NCI-H526 (cell line): ENCODE results near the gene CA5B.
A peak's percentile ranks its signal among the peaks of the same experiment; 100 is the strongest.
"Not testable (repeated sequence)": the region's sequence is repeated elsewhere in the genome, so short reads cannot be mapped to it uniquely, and the experiment has no call there.

Experiments
- DNase-seq, 2 experiments: peaks; one replicate each; lab custom pipeline; 2025; lab: John Stamatoyannopoulos, UW

CA5B gene

DNA sequence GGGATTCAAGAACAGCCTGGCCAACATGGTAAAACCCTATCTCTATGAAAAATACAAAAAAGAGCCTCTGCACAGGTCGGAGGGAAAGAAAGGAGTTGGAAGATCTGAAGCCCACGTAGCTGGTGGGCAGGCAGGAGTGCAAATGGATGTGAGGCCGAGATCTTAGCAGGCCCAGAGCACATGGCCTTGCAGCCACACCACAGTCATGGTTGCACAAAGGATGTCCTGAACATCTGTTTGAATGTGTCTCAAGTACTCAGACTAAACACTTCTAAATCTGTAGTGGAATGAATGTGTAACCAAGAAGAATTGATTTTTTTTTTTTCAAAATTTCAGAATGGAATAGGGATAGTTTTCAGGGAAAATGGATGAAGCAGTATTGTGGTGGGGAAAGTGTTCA, 10.8 kb downstream of the CA5B start:
- DNase-seq = no peak

- no peak for DNase-seq
These were observed 11.9 kb downstream of the CA5B start for GRCh38 chrX:15749642-15750610.

- no peak for DNase-seq
These were observed 12.6 kb downstream of the CA5B start for GRCh38 chrX:15750611-15751154.

DNA sequence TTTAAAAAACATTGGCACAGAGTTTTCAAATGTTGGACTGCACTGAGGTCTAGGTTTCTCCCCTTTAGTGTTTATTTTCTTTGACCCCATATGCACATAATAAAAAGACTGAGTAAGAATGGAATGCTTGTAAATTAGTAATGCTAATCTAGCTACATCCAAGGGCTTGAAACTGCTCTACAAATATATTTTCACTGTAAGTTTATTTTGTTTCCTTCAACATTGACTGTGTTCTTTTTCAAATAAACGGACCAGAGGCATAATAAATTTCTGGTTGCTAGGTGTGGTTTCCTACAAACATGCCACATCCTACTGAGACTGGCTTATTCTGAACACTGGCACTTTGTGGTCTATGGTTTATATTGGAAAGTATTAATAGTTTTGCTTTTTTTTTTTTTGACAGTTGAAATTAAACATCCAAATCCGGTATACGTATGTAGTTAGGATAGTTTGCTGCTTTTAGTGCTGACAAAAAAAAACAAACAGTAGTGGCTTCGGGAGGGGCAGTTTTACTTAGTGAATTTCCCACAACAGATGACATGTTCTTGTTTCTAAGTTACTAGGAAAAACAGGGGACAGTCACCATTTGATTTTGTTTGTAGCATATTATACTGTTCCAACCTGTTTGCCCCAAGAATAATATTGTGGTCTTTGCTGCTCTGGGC, 13.2 kb downstream of the CA5B start:
- DNase-seq = peak in 1 of 2 experiments; percentile 10

- DNase-seq = no peak
These were observed 17.0 kb downstream of the CA5B start for GRCh38 chrX:15755091-15755490.

DNA sequence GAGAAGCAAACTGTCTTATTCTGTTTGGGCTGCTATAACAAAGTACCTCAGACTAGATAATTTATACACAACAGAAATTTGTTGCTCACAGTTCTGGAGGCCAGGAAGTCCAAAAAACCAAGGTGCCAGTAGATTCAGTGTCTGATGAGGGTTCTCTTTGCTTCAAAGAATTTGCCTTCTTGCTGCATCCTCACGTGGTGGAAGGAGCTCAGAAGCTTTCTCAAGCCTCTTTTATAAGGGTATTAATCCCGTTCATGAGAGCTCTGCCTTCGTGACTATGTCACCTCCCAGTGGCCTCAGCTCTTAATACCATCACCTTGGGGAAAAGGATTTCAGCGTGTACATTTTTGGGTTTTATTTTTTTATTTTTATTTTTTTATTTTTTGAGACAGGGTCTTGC, 20.1 kb downstream of the CA5B start:
- no peak for DNase-seq

- not testable (repeated sequence) for DNase-seq
These were observed 21.8 kb downstream of the CA5B start for GRCh38 chrX:15759886-15760285.

- peak; percentile 10 to 67 for DNase-seq
These were observed 23.6 kb downstream of the CA5B start for GRCh38 chrX:15761564-15762191.

DNA sequence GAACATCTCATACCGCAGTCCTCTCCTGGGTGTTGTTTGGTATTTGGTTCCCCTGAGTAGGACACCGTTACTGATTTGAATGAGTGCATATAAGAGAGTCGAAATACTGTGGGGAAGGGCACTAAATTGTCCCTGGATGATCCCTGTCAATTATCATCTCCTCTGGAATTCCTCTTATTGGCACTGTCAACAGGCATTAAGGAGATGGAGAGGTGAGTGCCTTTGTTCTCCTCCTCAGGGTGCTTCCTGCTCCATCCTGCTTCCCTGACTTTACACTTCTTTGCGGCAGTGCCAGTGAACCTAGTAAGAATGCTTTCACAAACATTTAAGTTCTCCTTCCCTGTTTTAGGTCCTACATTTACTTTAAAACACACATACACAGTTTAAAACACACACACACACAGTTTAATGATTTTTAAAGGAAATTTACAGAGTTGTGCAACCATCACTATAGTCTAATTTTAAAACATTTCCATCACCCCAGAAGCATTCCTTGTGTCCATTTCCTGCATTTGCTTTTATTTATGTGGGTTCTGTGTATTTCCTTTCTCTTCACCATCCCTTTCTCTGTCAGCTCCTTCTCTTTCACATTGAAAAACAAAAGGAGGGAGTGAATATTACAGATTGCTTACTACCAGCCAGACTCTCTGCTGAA, 31.4 kb downstream of the CA5B start:
- peak; percentile 7 to 38 for DNase-seq

GRCh38 chrX:15781961-15782699, 44.1 kb downstream of the CA5B start:
- no peak for DNase-seq

- peak; percentile 71 to 82 for DNase-seq
These were observed 47.2 kb downstream of the CA5B start for GRCh38 chrX:15785176-15785750.

DNA sequence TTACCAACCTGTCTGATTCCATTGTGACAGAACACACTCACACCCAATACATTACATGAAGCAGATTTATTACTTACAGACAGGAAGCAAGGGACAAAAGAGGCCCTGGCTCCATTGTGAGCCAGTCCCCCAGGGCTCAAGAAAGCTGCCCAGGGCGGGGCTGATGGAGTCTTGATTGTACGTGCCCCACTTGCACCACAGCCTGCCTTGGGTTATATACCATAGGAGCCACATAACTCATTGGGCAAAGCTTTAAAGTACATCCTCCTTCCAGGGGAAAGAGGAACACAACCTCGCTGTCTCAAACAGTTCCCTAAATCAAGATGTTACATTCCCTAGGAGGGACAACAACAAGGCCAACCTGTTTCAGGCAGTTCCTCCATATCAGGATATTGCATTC, 48.8 kb downstream of the CA5B start:
- DNase-seq = no peak

GRCh38 chrX:15789979-15790768, 52.1 kb downstream of the CA5B start, which contains the start of gene ZRSR2:
ZRSR2 (plus strand) TSS chrX:15790484; CDS start chrX:15790496, 12 bp downstream.
- DNase-seq = peak; percentile 89 to 96

DNA sequence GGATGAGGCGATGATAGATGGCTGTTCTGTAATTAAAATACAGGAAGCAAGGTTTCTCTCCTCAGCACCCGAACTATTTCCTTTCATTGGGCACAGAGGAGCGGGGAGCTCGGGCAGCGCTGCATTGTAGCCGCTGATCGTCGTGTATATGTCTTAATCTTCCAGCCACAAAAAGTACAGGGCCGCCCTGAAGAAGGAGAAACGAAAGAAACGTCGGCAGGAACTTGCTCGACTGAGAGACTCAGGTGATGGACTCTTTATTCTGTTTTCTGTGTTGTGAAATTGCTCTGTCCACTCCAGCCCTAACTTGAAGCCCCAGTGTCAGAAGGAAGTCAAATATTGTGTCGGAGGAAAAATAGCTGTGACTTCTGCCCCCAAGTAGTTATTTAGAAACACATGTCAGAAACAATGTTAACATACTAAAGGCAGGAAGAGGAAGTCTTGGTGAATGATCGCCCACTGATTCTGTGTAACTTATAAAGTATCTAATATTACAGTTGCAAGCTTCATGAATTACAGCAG, 52.8 kb downstream of the CA5B start:
- DNase-seq = peak in 1 of 2 experiments; percentile 31

GRCh38 chrX:15797707-15798106, 59.6 kb downstream of the CA5B start:
- no peak for DNase-seq

DNA sequence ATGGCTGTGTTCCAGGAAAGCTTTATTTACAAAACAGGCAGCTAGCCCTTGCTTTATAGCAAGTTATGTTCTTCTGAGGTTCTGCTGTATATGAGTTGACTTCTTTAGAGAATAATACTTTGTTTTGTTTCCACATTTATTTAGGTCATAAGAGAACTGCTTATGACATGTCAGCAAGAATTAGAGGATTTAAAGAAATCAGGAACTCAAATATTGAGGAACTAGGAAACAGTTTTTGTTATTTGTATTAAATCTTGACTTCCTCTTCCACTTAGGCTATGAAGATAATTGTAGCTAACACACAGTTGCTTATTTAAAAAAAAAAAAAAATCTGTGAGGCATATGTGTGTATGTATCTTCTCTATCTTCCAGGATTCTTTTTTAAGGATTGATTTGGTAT, 66.5 kb downstream of the CA5B start:
- no peak for DNase-seq

GRCh38 chrX:15808254-15808653, 70.2 kb downstream of the CA5B start:
- no peak for DNase-seq

DNA sequence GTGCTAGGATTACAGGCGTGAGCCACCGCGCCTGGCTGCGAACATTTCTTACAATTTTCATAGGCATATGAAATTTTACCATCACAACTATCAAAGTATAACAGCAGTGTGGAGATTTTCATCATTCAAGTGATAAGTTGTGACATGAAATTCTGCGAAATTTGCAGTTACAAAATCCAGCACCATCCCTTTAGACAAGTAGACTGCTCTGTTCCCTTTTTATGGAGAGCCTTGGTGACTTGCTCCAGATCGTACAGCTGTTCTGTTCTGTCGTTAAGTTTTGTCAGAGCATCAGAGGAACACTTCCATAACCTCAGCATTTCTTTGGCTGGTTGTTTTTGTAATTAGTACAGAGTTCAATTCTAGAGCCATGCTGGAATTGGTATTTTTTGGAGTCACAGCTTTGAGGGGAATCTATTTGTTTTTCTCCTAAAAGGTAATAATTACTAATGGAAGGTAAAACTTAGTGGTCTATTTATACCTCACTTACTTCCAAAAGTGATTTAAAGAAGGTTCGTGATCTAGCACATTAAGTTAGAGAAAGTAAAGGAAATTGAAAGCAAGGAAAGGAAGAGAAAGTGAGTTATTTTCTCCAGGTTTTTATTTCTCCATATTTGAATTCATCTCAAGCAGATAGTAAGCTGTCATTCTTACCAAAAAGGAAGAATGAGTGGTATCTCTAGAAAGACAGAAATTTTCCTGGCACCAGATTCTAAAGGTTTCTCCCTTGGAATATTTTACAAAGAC, 74.3 kb downstream of the CA5B start:
- DNase-seq = no peak

DNA sequence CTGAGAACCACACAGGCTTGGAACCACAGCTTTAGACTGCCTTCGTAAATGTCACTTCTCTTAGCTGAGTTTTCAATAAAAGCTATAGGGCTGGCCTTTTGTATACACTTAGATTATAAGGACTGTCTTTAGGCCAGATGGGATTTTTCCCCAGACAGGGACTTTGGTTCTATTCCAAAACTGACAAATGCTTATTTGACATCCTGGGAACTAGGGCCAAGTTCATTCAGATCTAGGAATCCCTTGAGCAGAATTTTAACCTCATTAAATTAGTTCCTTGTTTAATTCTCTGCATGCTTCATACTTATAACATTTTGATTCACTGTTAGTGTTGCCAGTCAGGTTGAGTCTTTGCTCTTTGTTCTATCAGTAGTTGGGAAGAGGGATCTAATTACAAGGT, 75.3 kb downstream of the CA5B start:
- DNase-seq = no peak
